ENCODE data around the gene LYAR.
"Not testable (repeated sequence)": the region's sequence is repeated elsewhere in the genome, so short reads cannot be mapped to it uniquely, and the experiment has no call there.

LYAR gene

GRCh38 chr4:4259484-4260100 lies 30.4 kb downstream of the LYAR start:
- DNase-seq, result no peak

- not testable (repeated sequence) for DNase-seq
These were observed 32.2 kb downstream of the LYAR start for GRCh38 chr4:4257705-4258104.

GRCh38 chr4:4256799-4257198 lies 33.2 kb downstream of the LYAR start:
- DNase-seq, result no peak

- DNase-seq, result no peak
These were observed 35.3 kb downstream of the LYAR start for GRCh38 chr4:4254666-4255065.

GRCh38 chr4:4254199-4254598 lies 35.8 kb downstream of the LYAR start:
- DNase-seq, result no peak

GRCh38 chr4:4249866-4250265 lies 40.1 kb downstream of the LYAR start:
- DNase-seq, result no peak

DNA sequence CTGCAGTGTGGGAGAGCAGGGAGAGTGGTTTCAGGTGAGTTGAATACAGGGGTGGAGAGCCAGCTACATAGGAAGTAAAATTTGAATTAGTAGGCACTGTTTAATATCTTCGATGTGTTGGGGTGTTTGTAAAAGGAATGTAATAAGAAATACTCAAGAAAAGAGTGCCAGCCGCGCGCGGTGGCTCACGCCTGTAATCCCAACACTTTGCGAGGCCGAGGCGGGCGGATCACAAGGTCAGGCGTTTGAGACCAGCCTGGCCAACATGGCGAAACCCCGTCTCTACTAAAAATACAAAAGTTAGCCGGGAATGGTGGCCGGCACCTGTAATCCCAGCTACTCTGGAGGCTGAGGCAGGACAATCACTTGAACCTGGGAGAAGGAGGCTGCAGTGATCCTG lies 40.6 kb downstream of the LYAR start:
- not testable (repeated sequence) for DNase-seq

DNA sequence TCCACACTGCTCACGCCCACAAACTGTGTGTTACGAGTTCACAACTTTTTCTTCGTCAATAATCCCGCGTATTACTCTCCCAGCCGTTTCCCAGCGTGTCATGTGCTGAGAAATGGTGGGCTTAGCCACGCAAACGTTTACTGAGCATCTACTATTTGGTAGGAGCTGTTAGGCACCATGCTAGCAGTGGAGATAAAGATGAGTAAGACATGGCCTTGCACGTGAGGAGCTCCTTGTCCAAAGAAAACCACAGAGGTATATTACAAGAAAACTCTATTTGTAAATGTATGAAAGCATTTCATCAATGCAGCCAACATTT lies 41.1 kb downstream of the LYAR start:
- DNase-seq, result no peak

DNA sequence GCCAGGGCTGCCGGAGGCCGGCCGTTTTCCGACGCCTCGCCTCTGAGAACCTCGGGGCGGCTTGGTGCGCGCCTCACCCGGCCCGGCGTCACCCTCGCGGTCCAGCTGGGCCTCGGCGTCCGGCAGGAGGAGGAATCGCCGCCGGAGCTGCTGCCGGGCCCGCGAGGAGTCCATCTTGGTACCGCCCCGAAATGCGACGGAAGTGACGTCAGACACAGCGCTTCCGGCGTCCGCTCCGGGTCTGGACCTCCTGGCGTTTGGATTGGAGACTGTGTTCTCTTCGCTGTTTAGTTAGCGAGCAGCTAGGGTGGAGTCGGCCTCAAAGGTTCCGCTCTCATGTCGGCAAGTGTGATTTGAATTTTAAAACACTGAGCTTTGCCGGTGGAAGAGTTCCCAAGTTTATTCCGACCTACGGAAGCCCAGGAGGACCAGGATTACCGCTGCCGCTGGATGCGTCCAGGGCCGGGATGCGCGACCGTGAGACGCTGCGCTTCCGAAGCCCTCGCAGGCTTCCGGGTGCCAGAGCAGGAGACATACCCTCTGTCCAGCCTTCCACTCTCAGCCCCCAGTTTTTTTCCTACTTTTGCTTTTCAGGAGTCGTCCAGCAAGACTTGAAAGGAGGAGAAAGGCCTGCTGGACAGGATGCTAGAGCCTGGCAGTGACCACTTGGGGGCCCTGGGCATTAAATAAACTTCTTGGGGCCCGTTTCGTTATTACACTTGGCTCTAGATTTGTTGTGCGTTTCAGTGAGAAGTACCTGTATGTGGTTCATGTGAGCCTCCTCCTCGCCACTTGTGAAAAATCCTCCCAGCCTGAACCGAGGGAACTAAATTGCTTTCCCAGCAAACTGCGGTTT lies 41.7 kb downstream of the LYAR start, which contains the start of gene TMEM128:
Gene TMEM128 (minus strand): TSS at position 195 of the 856 bp plus-strand sequence. CDS start 21 bp downstream, at position 174.
- DNase-seq, result peak; percentile 97

DNA sequence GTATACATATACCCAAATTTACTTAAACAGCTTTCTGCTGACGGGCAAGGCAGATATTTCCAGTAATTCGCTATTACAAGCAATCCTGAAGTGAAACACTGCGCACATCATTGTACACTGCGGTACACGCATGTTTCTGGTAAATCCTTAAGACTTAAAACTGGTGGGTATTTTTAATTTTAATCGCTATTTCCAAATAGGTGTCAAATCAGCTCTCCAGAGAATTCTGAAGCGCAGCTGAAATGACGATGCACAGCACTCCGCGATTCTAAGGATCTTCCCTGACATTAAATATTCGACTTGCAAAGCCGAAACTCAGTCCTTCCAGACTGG lies 42.3 kb downstream of the LYAR start:
- no peak for DNase-seq

DNA sequence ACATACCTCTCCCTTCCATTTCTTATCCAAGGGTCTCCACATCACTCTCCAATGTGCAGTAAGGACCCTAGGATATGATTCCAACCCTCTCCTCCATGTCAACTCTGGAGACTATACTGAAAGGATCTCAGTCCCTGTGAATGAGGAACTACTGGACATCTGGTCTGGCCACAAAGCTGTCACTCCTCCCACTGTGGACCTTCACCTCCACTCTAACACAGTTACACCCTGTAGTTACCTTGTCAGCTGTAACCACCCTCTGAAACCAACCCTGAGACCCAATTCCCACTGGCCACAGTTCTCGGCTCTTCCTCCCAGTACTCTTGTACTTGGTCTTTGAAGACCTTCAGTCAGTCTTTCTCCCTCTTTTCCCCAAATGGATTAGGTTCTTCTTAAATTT lies 44.8 kb downstream of the LYAR start:
- no peak for DNase-seq

DNA sequence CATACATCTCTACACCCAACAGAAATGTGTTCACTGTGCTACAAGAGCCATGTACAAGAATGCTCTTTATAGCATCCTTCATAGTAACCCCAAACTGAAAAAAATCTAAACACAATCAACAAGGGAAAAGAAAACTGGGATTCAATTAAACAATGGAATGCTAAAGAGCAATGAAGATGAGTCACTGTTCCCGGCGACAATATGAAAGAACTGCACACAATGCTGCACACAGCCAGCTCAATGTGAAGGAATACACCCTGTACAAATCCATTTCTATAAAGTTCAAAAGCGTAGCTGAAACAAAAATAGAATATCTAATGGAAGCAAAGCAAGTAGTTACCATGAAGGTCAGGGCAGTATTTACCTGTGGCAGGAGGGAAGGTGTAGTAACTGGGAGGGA lies 50.4 kb downstream of the LYAR start:
- not testable (repeated sequence) for DNase-seq

GRCh38 chr4:4233610-4234009 lies 56.3 kb downstream of the LYAR start:
- DNase-seq, result no peak

GRCh38 chr4:4228356-4228668 lies 61.6 kb downstream of the LYAR start:
- no peak for DNase-seq

- no peak for DNase-seq
These were observed 62.2 kb downstream of the LYAR start for GRCh38 chr4:4227510-4228355.

DNA sequence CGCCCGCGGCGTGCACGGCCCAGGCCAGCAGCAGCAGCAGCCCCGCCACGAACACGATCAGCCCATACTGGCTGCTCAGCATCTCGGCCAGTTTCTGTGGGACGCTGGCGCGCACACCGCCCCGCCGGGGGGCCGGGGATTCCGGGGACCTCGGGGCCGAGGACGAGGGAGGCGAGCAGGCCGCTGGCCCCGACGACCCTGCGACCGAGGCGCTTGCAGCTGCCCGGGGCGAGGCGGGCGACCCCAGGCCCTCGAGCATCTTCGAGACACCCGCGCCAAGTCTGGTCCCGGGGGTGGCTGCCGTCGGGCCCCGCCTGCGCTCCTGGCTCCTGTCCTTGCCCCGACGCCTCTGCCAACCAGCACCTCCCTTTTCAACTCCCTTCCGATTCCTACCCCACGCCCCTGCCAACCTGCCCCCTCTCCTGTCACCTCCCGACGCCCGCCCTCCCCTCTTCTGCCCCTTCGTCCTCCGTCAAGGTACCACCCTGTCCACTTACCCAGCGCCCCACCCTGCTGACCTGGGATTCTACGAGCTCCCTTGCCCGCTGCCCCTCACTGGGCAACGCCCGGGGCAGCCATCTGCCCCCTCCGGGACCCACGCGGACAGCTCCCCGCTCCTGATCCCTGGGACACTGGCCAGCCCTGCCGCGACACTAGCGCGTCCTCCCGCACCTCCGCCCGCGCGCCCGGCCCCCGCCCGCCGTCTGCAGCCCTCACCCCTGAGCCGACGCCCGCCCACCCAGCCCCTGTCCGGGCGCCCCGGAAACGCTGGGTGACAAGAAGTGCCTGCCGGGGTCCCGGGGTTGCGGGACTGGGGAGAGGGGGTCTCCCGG lies 63.1 kb downstream of the LYAR start, which contains the start of gene OTOP1:
Gene OTOP1 (minus strand): TSS at position 324 of the 833 bp plus-strand sequence. CDS start 65 bp downstream, at position 259.
- DNase-seq, result no peak

GRCh38 chr4:4225915-4226605 lies 63.9 kb downstream of the LYAR start:
- no peak for DNase-seq

All from femur (tissue), 1 donor.